HG03558 (cell line): Measurements from ENCODE around the gene CTNNBL1.

Source experiments
- ATAC-seq: cut with Tn5 transposase; IDR thresholded peaks from one replicate; pipeline ENCODE4 v1.9.1; 2021; ENCODE audit warnings: moderate number of reproducible peaks; ENCODE audit not compliant: unreplicated experiment; ENCODE audit errors: extremely low read depth

CTNNBL1 gene

GRCh38 chr20:37890108-37890507 lies 196.3 kb downstream of the CTNNBL1 start:
- no peak for ATAC-seq

GRCh38 chr20:37890643-37891042 lies 196.8 kb downstream of the CTNNBL1 start:
- no peak for ATAC-seq

- no peak for ATAC-seq
Measured at GRCh38 chr20:37892001-37892400, 198.2 kb downstream of the CTNNBL1 start.

- ATAC-seq: no peak
Measured at GRCh38 chr20:37893566-37894241, 199.9 kb downstream of the CTNNBL1 start.

- ATAC-seq: no peak
Measured at GRCh38 chr20:37894454-37894853, 200.6 kb downstream of the CTNNBL1 start.

GRCh38 chr20:37895166-37895565 lies 201.3 kb downstream of the CTNNBL1 start:
- no peak for ATAC-seq

- no peak for ATAC-seq
Measured at GRCh38 chr20:37896932-37897548, 203.2 kb downstream of the CTNNBL1 start.

- ATAC-seq: no peak
Measured at GRCh38 chr20:37898233-37899104, 204.6 kb downstream of the CTNNBL1 start.

- ATAC-seq: no peak
Measured at GRCh38 chr20:37899105-37900045, 205.5 kb downstream of the CTNNBL1 start.

- no peak for ATAC-seq
Measured at GRCh38 chr20:37901240-37901639, 207.4 kb downstream of the CTNNBL1 start.

- no peak for ATAC-seq
Measured at GRCh38 chr20:37901654-37902503, 208.0 kb downstream of the CTNNBL1 start.

GRCh38 chr20:37902504-37903313 lies 208.9 kb downstream of the CTNNBL1 start, which contains the start of gene VSTM2L:
Gene VSTM2L, plus strand, starts transcription at chr20:37903127. Its CDS starts 224 bp downstream, at chr20:37903351.
- ATAC-seq: no peak

- ATAC-seq: no peak
Measured at GRCh38 chr20:37903317-37904007, 209.6 kb downstream of the CTNNBL1 start.

- no peak for ATAC-seq
Measured at GRCh38 chr20:37904008-37904642, 210.3 kb downstream of the CTNNBL1 start.

- ATAC-seq: no peak
Measured at GRCh38 chr20:37904845-37905373, 211.1 kb downstream of the CTNNBL1 start.

GRCh38 chr20:37905671-37906613 lies 212.1 kb downstream of the CTNNBL1 start:
- no peak for ATAC-seq
